Loucy (cell line): ENCODE data around the gene KDM5A.

Source experiments
- H2AFZ ChIP-seq: fragments of 200-600 bp; sonication (generic); 2 replicates; pipeline ENCODE4 v1.6.0; 2016; ENCODE audit warnings: antibody characterized with exemption, mild to moderate bottlenecking, low read length, moderate library complexity
- H3F3A ChIP-seq: fragments of 200-600 bp; 2 replicates; pipeline ENCODE4 v1.6.0; 2016; ENCODE audit warnings: antibody characterized with exemption, low read depth, mild to moderate bottlenecking
- H3K27me3 ChIP-seq: fragments of 200-600 bp; sonication (generic); 2 replicates; pipeline ENCODE4 v1.6.1; 2014; ENCODE audit warnings: low read length, mild to moderate bottlenecking; ENCODE audit not compliant: insufficient read depth, poor library complexity, severe bottlenecking
- H3K36me3 ChIP-seq: fragments of 200-600 bp; sonication (generic); 2 replicates; pipeline ENCODE4 v1.6.1; 2016; ENCODE audit warnings: low read length; ENCODE audit not compliant: insufficient read depth
- H3K4me1 ChIP-seq: fragments of 200-600 bp; sonication (generic); 2 replicates; pipeline ENCODE4 v1.5.1; 2014; ENCODE audit warnings: low read length, mild to moderate bottlenecking; ENCODE audit not compliant: insufficient read depth, poor library complexity, severe bottlenecking
- H3K4me2 ChIP-seq: fragments of 200-600 bp; sonication (generic); 2 replicates; pipeline ENCODE4 v1.6.0; 2014; ENCODE audit warnings: antibody characterized with exemption, low read length, low read depth, mild to moderate bottlenecking; ENCODE audit not compliant: poor library complexity, severe bottlenecking
- H3K4me3 ChIP-seq: fragments of 200-600 bp; sonication (generic); 2 replicates; pipeline ENCODE4 v1.5.1; 2014; ENCODE audit warnings: low read length, mild to moderate bottlenecking, mixed read lengths; ENCODE audit not compliant: poor library complexity, severe bottlenecking
- H3K79me2 ChIP-seq: fragments of 200-600 bp; sonication (generic); 2 replicates; pipeline ENCODE4 v1.6.1; 2014; ENCODE audit warnings: low read length; ENCODE audit not compliant: insufficient read depth
- H3K9ac ChIP-seq: fragments of 200-600 bp; sonication (generic); 2 replicates; pipeline ENCODE4 v1.6.0; 2014; ENCODE audit warnings: mild to moderate bottlenecking, low read depth, low read length, moderate library complexity; ENCODE audit not compliant: poor library complexity, severe bottlenecking
- H3K9me2 ChIP-seq: fragments of 200-600 bp; sonication (generic); replicated peaks from 2 replicates; pipeline ENCODE4 v1.6.1; 2016; ENCODE audit warnings: low read depth, low read length, mixed read lengths
- H3K9me3 ChIP-seq: fragments of 200-600 bp; sonication (generic); 2 replicates; pipeline ENCODE4 v1.6.1; 2014; ENCODE audit warnings: mild to moderate bottlenecking, antibody characterized with exemption, low read length, low read depth; ENCODE audit not compliant: insufficient read depth
- H4K20me1 ChIP-seq: fragments of 200-600 bp; sonication (generic); 2 replicates; pipeline ENCODE4 v1.6.0; 2014; ENCODE audit warnings: antibody characterized with exemption, low read length, mild to moderate bottlenecking; ENCODE audit not compliant: insufficient read depth, poor library complexity, severe bottlenecking
- EZH2phosphoT487 ChIP-seq: fragments of 200-600 bp; IDR thresholded peaks from 2 replicates; pipeline ENCODE4 v1.6.1; 2018; ENCODE audit warnings: antibody characterized with exemption, mild to moderate bottlenecking, moderate library complexity, borderline replicate concordance
- TF ChIP-seq, protein P1 (sequence below): fragments of 200-600 bp; sonication (generic); conservative IDR thresholded peaks from 2 replicates; pipeline ENCODE4 v1.5.1; 2014; ENCODE audit warnings: mild to moderate bottlenecking, antibody characterized with exemption, low read length

KDM5A gene

GRCh38 chr12:242496-242895 is 146.6 kb downstream of the KDM5A start:
- H3F3A ChIP-seq = no peaks in the 10 kb centered on the region
- no peaks in the 10 kb centered on the region for H4K20me1 ChIP-seq
- H2AFZ ChIP-seq = no peak overlapping the region
- no peaks in the 10 kb centered on the region for H3K36me3 ChIP-seq
- H3K79me2 ChIP-seq = no peaks in the 10 kb centered on the region
- no peak overlapping the region for H3K9ac ChIP-seq
- no peaks in the 10 kb centered on the region for H3K27me3 ChIP-seq
- TF ChIP-seq, protein P1, sequence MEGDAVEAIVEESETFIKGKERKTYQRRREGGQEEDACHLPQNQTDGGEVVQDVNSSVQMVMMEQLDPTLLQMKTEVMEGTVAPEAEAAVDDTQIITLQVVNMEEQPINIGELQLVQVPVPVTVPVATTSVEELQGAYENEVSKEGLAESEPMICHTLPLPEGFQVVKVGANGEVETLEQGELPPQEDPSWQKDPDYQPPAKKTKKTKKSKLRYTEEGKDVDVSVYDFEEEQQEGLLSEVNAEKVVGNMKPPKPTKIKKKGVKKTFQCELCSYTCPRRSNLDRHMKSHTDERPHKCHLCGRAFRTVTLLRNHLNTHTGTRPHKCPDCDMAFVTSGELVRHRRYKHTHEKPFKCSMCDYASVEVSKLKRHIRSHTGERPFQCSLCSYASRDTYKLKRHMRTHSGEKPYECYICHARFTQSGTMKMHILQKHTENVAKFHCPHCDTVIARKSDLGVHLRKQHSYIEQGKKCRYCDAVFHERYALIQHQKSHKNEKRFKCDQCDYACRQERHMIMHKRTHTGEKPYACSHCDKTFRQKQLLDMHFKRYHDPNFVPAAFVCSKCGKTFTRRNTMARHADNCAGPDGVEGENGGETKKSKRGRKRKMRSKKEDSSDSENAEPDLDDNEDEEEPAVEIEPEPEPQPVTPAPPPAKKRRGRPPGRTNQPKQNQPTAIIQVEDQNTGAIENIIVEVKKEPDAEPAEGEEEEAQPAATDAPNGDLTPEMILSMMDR = no peak
- TF ChIP-seq EZH2phosphoT487 = no peak
- peaks cover 5% of the 10 kb centered on the region; the same call in 1 of the 2 replicates for H3K9me3 ChIP-seq
- H3K4me2 ChIP-seq = no peak overlapping the region
- no peak overlapping the region for H3K4me3 ChIP-seq
- H3K4me1 ChIP-seq = peaks cover 7% of the 10 kb centered on the region
- no peaks in the 10 kb centered on the region for H3K9me2 ChIP-seq

- Histone ChIP-seq H3K36me3 (0 out of 2 replicates have a peak, but pooled peaks cover 3% of the 10 kb centered on the region), H2AFZ (no peak overlapping the region), H3K27me3 (no peaks in the 10 kb centered on the region), H4K20me1 (no peaks in the 10 kb centered on the region), H3K79me2 (no peaks in the 10 kb centered on the region), H3K9ac (no peak overlapping the region), H3K9me3 (peaks cover 6% of the 10 kb centered on the region; the same call in 1 of the 2 replicates), H3K4me1 (peaks cover 7% of the 10 kb centered on the region), H3K4me3 (no peak overlapping the region), H3F3A (no peaks in the 10 kb centered on the region), H3K4me2 (no peak overlapping the region), H3K9me2 (no peaks in the 10 kb centered on the region)
- TF ChIP-seq, protein P1 = no peak
- no peak for TF ChIP-seq EZH2phosphoT487
Observed at GRCh38 chr12:241266-241665, 147.9 kb downstream of the KDM5A start.

- Histone ChIP-seq H3F3A (no peaks in the 10 kb centered on the region), H3K9me3 (peaks cover 6% of the 10 kb centered on the region; the same call in 1 of the 2 replicates), H3K36me3 (0 out of 2 replicates have a peak, but pooled peaks cover 3% of the 10 kb centered on the region), H4K20me1 (no peaks in the 10 kb centered on the region), H3K79me2 (no peaks in the 10 kb centered on the region), H3K27me3 (no peaks in the 10 kb centered on the region), H3K9ac (no peak overlapping the region), H3K4me3 (no peak overlapping the region), H2AFZ (no peak overlapping the region), H3K4me1 (peaks cover 7% of the 10 kb centered on the region), H3K9me2 (no peaks in the 10 kb centered on the region), H3K4me2 (no peak overlapping the region)
- TF ChIP-seq, protein P1 = no peak
Observed at GRCh38 chr12:240566-240965, 148.6 kb downstream of the KDM5A start.
